AG09319 (cell line): ENCODE measurements around the gene PSAT1.

Experiments used
- DNase-seq: peaks from one replicate; pipeline ENCODE4 v3.0.0-alpha.2; 2010; ENCODE audit warnings: low read depth; ENCODE audit errors: extremely low read depth
- CTCF ChIP-seq: IDR thresholded peaks from 2 replicates; pipeline ENCODE4 v1.5.1; 2011; ENCODE audit warnings: low read depth, mild to moderate bottlenecking, inconsistent platforms, low read length, moderate library complexity

PSAT1 gene

GRCh38 chr9:78311886-78312524 is 15.1 kb downstream of the PSAT1 start:
- no peak for DNase-seq
- TF ChIP-seq CTCF, result no peak

- no peak for DNase-seq
- TF ChIP-seq CTCF, result no peak
Measured at GRCh38 chr9:78314550-78314949, 17.6 kb downstream of the PSAT1 start.

GRCh38 chr9:78314953-78315870 is 18.3 kb downstream of the PSAT1 start:
- TF ChIP-seq CTCF, result no peak
- no peak for DNase-seq

- no peak for DNase-seq
- TF ChIP-seq CTCF, result no peak
Measured at GRCh38 chr9:78316166-78316892, 19.4 kb downstream of the PSAT1 start.

GRCh38 chr9:78319197-78320029 is 22.5 kb downstream of the PSAT1 start:
- TF ChIP-seq CTCF, result no peak
- DNase-seq, result no peak

- no peak for TF ChIP-seq CTCF
- no peak for DNase-seq
Measured at GRCh38 chr9:78320030-78320693, 23.2 kb downstream of the PSAT1 start.
